OCI-LY3 (cell line): ENCODE measurements around the gene GPATCH3.
"Not testable (repeated sequence)": the region's sequence is repeated elsewhere in the genome, so short reads cannot be mapped to it uniquely, and the experiment has no call there.

Source experiments
- EZH2phosphoT487 ChIP-seq: fragments of 200-600 bp; shearing (Covaris generic); IDR thresholded peaks from 2 replicates; pipeline ENCODE4 v1.6.1; 2018; ENCODE audit warnings: antibody characterized with exemption, mixed run types, low read depth
- TF ChIP-seq, protein P1 (sequence below): fragments of 200-600, 300-600 bp; sonication (generic); IDR thresholded peaks from 2 replicates; pipeline ENCODE4 v1.5.1; 2014; ENCODE audit warnings: antibody characterized with exemption, low read length, low read depth

DNA sequence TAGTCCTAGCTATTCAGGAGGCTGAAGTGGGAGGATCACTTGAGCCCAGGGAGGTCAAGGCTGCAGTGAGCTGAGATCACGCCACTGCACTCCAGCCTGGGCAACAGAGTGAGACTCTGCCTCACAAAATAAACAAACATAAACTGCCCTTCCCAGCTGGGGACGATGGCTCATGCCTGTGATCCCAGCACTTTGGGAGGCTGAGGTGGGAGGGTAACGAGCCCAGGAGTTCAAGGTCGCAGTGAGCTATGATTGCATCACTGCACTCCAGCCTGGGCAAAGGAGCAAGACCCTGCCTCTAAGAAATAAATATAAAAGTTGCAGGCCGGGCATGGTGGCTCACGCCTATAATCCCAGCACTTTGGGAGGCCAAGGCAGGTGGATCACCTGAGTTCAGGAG, 18.7 kb downstream of the GPATCH3 start:
- TF ChIP-seq, protein P1, sequence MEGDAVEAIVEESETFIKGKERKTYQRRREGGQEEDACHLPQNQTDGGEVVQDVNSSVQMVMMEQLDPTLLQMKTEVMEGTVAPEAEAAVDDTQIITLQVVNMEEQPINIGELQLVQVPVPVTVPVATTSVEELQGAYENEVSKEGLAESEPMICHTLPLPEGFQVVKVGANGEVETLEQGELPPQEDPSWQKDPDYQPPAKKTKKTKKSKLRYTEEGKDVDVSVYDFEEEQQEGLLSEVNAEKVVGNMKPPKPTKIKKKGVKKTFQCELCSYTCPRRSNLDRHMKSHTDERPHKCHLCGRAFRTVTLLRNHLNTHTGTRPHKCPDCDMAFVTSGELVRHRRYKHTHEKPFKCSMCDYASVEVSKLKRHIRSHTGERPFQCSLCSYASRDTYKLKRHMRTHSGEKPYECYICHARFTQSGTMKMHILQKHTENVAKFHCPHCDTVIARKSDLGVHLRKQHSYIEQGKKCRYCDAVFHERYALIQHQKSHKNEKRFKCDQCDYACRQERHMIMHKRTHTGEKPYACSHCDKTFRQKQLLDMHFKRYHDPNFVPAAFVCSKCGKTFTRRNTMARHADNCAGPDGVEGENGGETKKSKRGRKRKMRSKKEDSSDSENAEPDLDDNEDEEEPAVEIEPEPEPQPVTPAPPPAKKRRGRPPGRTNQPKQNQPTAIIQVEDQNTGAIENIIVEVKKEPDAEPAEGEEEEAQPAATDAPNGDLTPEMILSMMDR = not testable (repeated sequence)
- TF ChIP-seq EZH2phosphoT487 = not testable (repeated sequence)
